ENCODE measurements around the gene GRIN2A.

Gene GRIN2A

DNA sequence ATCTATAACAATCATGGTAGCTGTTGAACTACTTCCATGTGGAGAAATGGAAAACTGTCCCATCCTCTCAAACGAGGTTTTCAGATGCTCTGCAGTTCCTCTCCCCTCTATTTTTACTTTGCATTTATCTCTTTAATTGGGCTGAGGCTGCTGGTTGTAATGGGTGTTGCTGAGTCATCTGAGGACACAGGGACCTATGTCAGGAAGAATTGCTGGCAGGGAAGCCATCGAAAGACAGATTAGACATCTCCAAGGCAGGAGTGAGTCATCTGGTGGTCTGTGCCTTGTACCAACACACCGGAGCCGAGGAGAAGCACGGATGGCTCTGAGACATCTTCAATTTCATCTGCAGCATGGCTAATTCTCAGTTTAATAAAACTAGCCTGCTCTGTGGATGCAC lies 394.5 kb downstream of the GRIN2A start:
- Histone ChIP-seq H4K91ac (ENCODE audit: low read length) (no peak overlapping the region), H3K9me3 (ENCODE audit: control insufficient read depth, low read length) (no peaks in the 10 kb centered on the region), H2BK120ac (ENCODE audit: low read depth, low read length) (no peak overlapping the region), H3K4me2 (ENCODE audit: low read length, poor library complexity, severe bottlenecking) (no peak overlapping the region), H3K36me3 (ENCODE audit: control insufficient read depth in 1 of 2, insufficient read depth in 2 of 2, low read depth in 1 of 2, low read length in 2 of 2) (no peaks in the 10 kb centered on the region), H3K4me1 (ENCODE audit: control insufficient read depth, insufficient read depth, low read depth, low read length) (no peaks in the 10 kb centered on the region), H3K23ac (ENCODE audit: low read length in 2 of 2) (no peak overlapping the region), H3K18ac (ENCODE audit: low read depth in 1 of 2, low read length in 2 of 2) (no peak overlapping the region), H3K79me1 (replicated peaks; ENCODE audit: low read length, poor library complexity, severe bottlenecking) (no peaks in the 10 kb centered on the region), H3K9ac (ENCODE audit: low read length) (no peak overlapping the region), H3K14ac (ENCODE audit: low read length in 2 of 2) (no peak overlapping the region), H3K27me3 (ENCODE audit: control insufficient read depth in 1 of 2, insufficient read depth in 1 of 2, low read length in 2 of 2) (no peaks in the 10 kb centered on the region), H3K4ac (ENCODE audit: low read depth in 1 of 2, low read length in 2 of 2) (no peak overlapping the region), H3K27ac (ENCODE audit: low read length, poor library complexity, severe bottlenecking) (no peak overlapping the region), H2BK5ac (ENCODE audit: low read depth, low read length, poor library complexity, severe bottlenecking) (no peak overlapping the region), H2AK5ac (ENCODE audit: low read length, severe bottlenecking) (no peak overlapping the region), H4K8ac (ENCODE audit: low read length) (no peak overlapping the region), H3K4me3 (ENCODE audit: insufficient read depth in 1 of 2, low read depth in 1 of 2, low read length in 2 of 2) (peak overlapping the region in 1 of 2 experiments; percentile 48), H2BK12ac (ENCODE audit: low read length in 2 of 2) (no peak overlapping the region), H2AFZ (ENCODE audit: low read depth, low read length) (no peak overlapping the region), H2BK15ac (ENCODE audit: low read depth, poor library complexity, severe bottlenecking) (no peak overlapping the region)
- 30% methylated on average over 4 of the region's 5 CpGs for WGBS
- no peak for DNase-seq

DNA sequence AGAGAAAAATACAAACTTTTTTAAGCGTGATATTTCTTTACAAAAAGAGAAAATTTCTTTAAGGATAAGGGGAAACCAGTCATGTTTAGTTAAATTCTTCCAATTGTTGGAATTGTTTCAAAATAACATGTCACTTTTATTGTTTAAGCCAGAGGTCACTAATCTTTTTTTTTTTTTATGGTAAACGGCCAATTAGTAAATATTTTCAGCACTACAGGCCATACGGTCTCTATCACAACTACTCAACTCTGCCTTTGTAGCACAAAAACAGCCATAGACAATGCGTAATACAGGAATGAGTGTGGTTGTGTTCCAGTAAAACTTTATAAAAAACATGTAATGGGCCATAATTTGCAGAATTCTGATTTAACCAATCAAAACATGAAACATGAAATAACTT lies 401.4 kb downstream of the GRIN2A start:
- H3K4me2 ChIP-seq (ENCODE audit: low read length, poor library complexity, severe bottlenecking): no peak overlapping the region
- DNase-seq: no peak
- no peak overlapping the region for H2BK12ac ChIP-seq (ENCODE audit: low read length in 2 of 2)
- no CpG with 5 or more reads among the region's 4 CpGs for WGBS
- H3K23ac ChIP-seq (ENCODE audit: low read length in 2 of 2): no peak overlapping the region
- H3K4me1 ChIP-seq (ENCODE audit: control insufficient read depth, insufficient read depth, low read depth, low read length): no peaks in the 10 kb centered on the region
- H3K27me3 ChIP-seq (ENCODE audit: control insufficient read depth in 1 of 2, insufficient read depth in 1 of 2, low read length in 2 of 2): no peaks in the 10 kb centered on the region
- no peaks in the 10 kb centered on the region for H3K9me3 ChIP-seq (ENCODE audit: control insufficient read depth, low read length)
- H2AK5ac ChIP-seq (ENCODE audit: low read length, severe bottlenecking): no peak overlapping the region
- H3K14ac ChIP-seq (ENCODE audit: low read length in 2 of 2): no peak overlapping the region
- H2BK5ac ChIP-seq (ENCODE audit: low read depth, low read length, poor library complexity, severe bottlenecking): no peak overlapping the region
- H4K91ac ChIP-seq (ENCODE audit: low read length): no peak overlapping the region
- peaks cover 0 to under 1% of the 10 kb centered on the region in 2 experiments for H3K36me3 ChIP-seq (ENCODE audit: control insufficient read depth in 1 of 2, insufficient read depth in 2 of 2, low read depth in 1 of 2, low read length in 2 of 2)
- no peak overlapping the region for H3K4ac ChIP-seq (ENCODE audit: low read depth in 1 of 2, low read length in 2 of 2)
- H2BK120ac ChIP-seq (ENCODE audit: low read depth, low read length): no peak overlapping the region
- H2AFZ ChIP-seq (ENCODE audit: low read depth, low read length): no peak overlapping the region
- H2BK15ac ChIP-seq (ENCODE audit: low read depth, poor library complexity, severe bottlenecking): no peak overlapping the region
- H3K18ac ChIP-seq (ENCODE audit: low read depth in 1 of 2, low read length in 2 of 2): no peak overlapping the region
- H4K8ac ChIP-seq (ENCODE audit: low read length): no peak overlapping the region
- no peak overlapping the region for H3K9ac ChIP-seq (ENCODE audit: low read length)
- no peak overlapping the region for H3K4me3 ChIP-seq (ENCODE audit: insufficient read depth in 1 of 2, low read depth in 1 of 2, low read length in 2 of 2)
- no peaks in the 10 kb centered on the region for H3K79me1 ChIP-seq (replicated peaks; ENCODE audit: low read length, poor library complexity, severe bottlenecking)
- H3K27ac ChIP-seq (ENCODE audit: low read length, poor library complexity, severe bottlenecking): no peak overlapping the region

DNA sequence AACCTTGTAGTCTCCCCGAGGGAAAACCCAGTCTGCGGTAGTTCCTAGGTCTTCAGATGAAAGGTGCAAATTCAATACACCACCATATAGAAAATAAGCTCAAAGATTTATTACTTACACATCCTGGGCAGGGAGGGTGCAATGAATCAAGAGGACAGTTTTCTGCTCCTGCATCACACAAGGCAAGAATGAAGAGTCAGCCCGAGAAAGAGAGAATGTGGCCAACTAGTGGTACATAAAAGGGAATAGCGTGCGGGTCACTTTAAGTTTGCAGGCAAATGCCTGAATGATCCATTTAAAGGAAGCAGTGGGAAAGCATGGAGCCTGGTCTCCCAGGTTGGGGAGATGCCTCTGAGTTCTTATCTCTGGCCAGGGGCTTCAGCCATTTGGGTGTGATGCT lies 403.4 kb downstream of the GRIN2A start:
- H3K27ac ChIP-seq (ENCODE audit: low read length, poor library complexity, severe bottlenecking): no peak overlapping the region
- H3K14ac ChIP-seq (ENCODE audit: low read length in 2 of 2): no peak overlapping the region
- H3K4me2 ChIP-seq (ENCODE audit: low read length, poor library complexity, severe bottlenecking): no peak overlapping the region
- no peak overlapping the region for H2BK5ac ChIP-seq (ENCODE audit: low read depth, low read length, poor library complexity, severe bottlenecking)
- H3K4ac ChIP-seq (ENCODE audit: low read depth in 1 of 2, low read length in 2 of 2): no peak overlapping the region
- H3K9ac ChIP-seq (ENCODE audit: low read length): no peak overlapping the region
- no peak overlapping the region for H4K8ac ChIP-seq (ENCODE audit: low read length)
- no peaks in the 10 kb centered on the region for H3K4me1 ChIP-seq (ENCODE audit: control insufficient read depth, insufficient read depth, low read depth, low read length)
- H3K36me3 ChIP-seq (ENCODE audit: control insufficient read depth in 1 of 2, insufficient read depth in 2 of 2, low read depth in 1 of 2, low read length in 2 of 2): peaks cover 0 to 2% of the 10 kb centered on the region in 2 experiments
- H3K18ac ChIP-seq (ENCODE audit: low read depth in 1 of 2, low read length in 2 of 2): no peak overlapping the region
- H3K4me3 ChIP-seq (ENCODE audit: insufficient read depth in 1 of 2, low read depth in 1 of 2, low read length in 2 of 2): no peak overlapping the region
- no peaks in the 10 kb centered on the region for H3K27me3 ChIP-seq (ENCODE audit: control insufficient read depth in 1 of 2, insufficient read depth in 1 of 2, low read length in 2 of 2)
- H3K79me1 ChIP-seq (replicated peaks; ENCODE audit: low read length, poor library complexity, severe bottlenecking): no peaks in the 10 kb centered on the region
- H2AFZ ChIP-seq (ENCODE audit: low read depth, low read length): no peak overlapping the region
- DNase-seq: no peak
- WGBS: 73% methylated on average over 5 of the region's 5 CpGs
- H2BK15ac ChIP-seq (ENCODE audit: low read depth, poor library complexity, severe bottlenecking): no peak overlapping the region
- H2BK120ac ChIP-seq (ENCODE audit: low read depth, low read length): no peak overlapping the region
- no peak overlapping the region for H2AK5ac ChIP-seq (ENCODE audit: low read length, severe bottlenecking)
- H3K23ac ChIP-seq (ENCODE audit: low read length in 2 of 2): no peak overlapping the region
- no peaks in the 10 kb centered on the region for H3K9me3 ChIP-seq (ENCODE audit: control insufficient read depth, low read length)
- no peak overlapping the region for H4K91ac ChIP-seq (ENCODE audit: low read length)
- no peak overlapping the region for H2BK12ac ChIP-seq (ENCODE audit: low read length in 2 of 2)

DNA sequence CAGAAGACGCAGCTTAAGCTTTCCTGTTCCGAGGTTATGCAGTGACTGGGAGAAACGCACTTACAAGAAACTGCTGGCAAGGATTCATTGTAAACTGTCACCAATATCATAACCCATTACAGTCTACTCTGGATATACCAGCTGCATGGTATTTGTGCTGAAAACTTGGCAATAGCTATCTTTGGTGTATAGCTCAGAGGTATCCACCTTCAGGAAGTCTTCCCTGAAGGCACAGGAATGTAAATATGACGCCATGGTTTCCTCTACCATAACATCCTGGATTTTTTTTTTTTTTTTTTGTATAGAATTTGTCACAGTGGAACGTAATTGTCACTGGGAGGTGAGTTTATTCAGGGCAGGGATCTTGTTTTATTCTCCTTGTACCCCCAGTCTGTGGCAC lies 406.2 kb downstream of the GRIN2A start:
- Histone ChIP-seq H3K14ac (ENCODE audit: low read length in 2 of 2) (no peak overlapping the region), H3K27ac (ENCODE audit: low read length, poor library complexity, severe bottlenecking) (no peak overlapping the region), H3K4ac (ENCODE audit: low read depth in 1 of 2, low read length in 2 of 2) (no peak overlapping the region), H3K36me3 (ENCODE audit: control insufficient read depth in 1 of 2, insufficient read depth in 2 of 2, low read depth in 1 of 2, low read length in 2 of 2) (peaks cover 0 to 2% of the 10 kb centered on the region in 2 experiments), H3K23ac (ENCODE audit: low read length in 2 of 2) (no peak overlapping the region), H2BK120ac (ENCODE audit: low read depth, low read length) (no peak overlapping the region), H3K18ac (ENCODE audit: low read depth in 1 of 2, low read length in 2 of 2) (no peak overlapping the region), H2BK15ac (ENCODE audit: low read depth, poor library complexity, severe bottlenecking) (no peak overlapping the region), H3K4me2 (ENCODE audit: low read length, poor library complexity, severe bottlenecking) (no peak overlapping the region), H4K91ac (ENCODE audit: low read length) (no peak overlapping the region), H4K8ac (ENCODE audit: low read length) (no peak overlapping the region), H3K27me3 (ENCODE audit: control insufficient read depth in 1 of 2, insufficient read depth in 1 of 2, low read length in 2 of 2) (no peaks in the 10 kb centered on the region), H2AFZ (ENCODE audit: low read depth, low read length) (no peak overlapping the region), H2AK5ac (ENCODE audit: low read length, severe bottlenecking) (no peak overlapping the region), H3K79me1 (replicated peaks; ENCODE audit: low read length, poor library complexity, severe bottlenecking) (no peaks in the 10 kb centered on the region), H3K4me3 (ENCODE audit: insufficient read depth in 1 of 2, low read depth in 1 of 2, low read length in 2 of 2) (no peak overlapping the region), H3K4me1 (ENCODE audit: control insufficient read depth, insufficient read depth, low read depth, low read length) (no peaks in the 10 kb centered on the region), H3K9ac (ENCODE audit: low read length) (no peak overlapping the region), H2BK12ac (ENCODE audit: low read length in 2 of 2) (no peak overlapping the region), H2BK5ac (ENCODE audit: low read depth, low read length, poor library complexity, severe bottlenecking) (no peak overlapping the region), H3K9me3 (ENCODE audit: control insufficient read depth, low read length) (no peaks in the 10 kb centered on the region)
- WGBS: 73% methylated on average over 3 of the region's 5 CpGs
- no peak for DNase-seq
